HG03342 (cell line): ENCODE data around the gene ZSCAN4.

ENCODE experiments used
- ATAC-seq: cut with Tn5 transposase; IDR thresholded peaks from one replicate; pipeline ENCODE4 v1.9.1; 2021; ENCODE audit warnings: mild to moderate bottlenecking, moderate library complexity; ENCODE audit not compliant: unreplicated experiment

Gene ZSCAN4

DNA sequence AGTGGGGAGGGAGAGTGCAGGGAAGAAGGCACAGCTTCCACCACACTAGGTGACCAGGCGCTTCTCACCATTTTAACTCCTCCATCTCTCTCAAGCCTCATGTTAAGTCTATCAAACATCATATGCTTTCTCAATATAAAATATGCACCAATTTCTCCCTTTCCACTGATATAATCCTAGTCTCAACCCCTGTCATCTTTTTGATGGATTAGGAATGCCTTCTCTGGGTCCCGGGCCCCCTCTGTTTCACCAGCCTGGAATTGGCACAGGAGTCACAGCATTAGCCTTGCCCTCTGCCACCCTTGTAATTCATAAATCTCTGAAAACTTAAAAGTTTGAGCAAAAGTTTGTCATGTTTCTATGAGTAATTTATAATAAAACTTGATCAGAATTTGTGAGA is at the start of gene ZSCAN4:
TSS of gene ZSCAN4 (plus strand) at position 301 of the 400 bp plus-strand sequence. CDS start 7,211 bp downstream, outside the sequence.
- ATAC-seq = no peak

- no peak for ATAC-seq
These were observed 47.9 kb upstream of the ZSCAN4 start for GRCh38 chr19:57620673-57621348.

DNA sequence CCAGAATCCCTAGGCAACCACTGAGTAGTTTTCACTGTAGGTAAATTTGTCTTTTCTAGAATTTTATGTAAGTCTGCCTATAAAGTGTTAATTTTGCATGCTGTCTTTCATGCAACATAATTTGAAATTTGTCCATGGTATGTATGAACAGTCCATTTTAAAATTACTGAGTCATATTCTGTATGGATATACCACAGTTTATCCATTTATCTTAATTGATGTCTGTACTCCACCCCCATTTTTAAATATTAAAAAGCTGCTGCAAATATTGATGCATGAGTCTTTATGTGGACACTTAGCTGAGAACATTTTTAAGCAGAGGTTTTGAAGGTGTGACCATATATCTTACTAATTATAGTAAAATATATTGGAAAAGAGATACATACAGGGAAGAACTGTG is 45.6 kb upstream of the ZSCAN4 start:
- ATAC-seq = no peak

DNA sequence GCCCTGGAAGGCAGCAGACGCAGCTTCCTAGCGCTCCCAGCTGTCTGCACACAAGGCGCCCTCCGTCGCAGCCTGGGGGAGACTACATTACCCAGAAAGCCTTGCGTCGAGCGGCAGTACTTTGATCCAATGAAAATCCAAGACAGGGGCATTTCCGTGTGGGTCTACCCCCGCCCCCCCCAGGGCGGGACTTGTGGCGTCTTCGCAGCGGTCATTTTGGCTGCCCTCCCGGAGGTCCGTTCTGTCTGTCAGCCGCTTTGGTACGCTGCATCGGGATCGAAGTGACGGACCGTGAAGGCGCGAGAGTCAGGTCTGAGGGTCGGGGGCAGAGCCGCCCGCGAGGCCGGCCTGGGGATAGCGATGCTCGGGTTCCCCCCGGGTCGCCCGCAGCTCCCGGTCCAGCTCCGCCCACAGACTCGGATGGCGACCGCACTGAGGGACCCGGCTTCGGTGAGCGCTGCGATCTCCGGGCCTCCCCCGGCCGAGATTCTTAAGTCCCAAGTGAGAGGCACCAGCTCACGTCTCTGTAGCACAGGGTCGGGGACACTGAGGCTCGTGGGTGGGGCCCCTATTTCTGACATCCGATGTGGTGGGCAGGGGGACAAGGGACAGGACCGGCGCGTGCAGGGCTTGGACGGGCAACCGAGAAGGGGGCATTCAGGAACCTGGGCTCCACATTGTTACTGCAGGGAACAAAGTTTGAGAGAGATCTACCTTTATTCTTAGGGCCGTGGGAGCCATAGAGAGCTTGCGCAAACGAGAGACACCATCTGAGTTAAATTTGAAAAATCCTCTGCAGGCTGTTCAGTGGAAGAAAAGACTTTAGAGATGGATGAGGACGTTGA is 35.5 kb upstream of the ZSCAN4 start, which contains the start of gene ZNF211:
TSS of gene ZNF211 (plus strand) at position 182 of the 845 bp plus-strand sequence. CDS start at position 361, 179 bp downstream.
- peak; percentile 98 for ATAC-seq

DNA sequence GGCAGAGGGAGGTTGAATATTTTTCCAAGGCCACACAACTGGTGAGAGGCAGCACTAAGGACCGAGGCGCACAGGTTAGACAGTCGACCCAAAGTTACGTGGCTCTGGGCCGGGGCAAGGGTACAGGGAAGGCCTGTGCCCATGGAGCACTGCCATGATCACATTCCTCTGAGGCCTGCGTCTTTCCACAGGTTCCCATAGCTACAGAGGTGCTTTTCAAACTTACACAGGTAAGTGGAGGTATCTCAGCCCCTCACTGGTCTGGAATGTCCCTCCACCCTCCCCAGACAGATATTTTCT is 35.0 kb upstream of the ZSCAN4 start:
- ATAC-seq = no peak

GRCh38 chr19:57637379-57637778 is 31.4 kb upstream of the ZSCAN4 start:
- no peak for ATAC-seq

DNA sequence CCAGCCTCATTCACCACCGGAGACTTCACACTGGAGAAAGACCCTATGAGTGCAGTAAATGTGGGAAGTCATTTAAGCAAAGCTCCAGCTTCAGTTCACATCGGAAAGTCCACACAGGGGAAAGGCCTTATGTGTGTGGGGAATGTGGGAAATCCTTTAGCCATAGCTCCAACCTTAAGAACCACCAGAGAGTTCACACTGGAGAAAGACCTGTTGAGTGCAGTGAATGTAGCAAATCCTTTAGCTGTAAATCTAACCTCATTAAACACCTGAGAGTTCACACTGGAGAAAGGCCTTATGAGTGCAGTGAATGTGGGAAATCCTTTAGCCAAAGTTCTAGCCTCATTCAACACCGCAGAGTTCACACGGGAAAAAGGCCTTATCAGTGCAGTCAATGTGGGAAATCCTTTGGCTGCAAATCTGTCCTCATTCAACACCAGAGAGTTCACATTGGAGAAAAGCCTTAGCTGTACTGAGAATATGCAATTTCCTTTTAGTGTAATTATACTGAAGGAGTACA is 27.0 kb upstream of the ZSCAN4 start:
- no peak for ATAC-seq

DNA sequence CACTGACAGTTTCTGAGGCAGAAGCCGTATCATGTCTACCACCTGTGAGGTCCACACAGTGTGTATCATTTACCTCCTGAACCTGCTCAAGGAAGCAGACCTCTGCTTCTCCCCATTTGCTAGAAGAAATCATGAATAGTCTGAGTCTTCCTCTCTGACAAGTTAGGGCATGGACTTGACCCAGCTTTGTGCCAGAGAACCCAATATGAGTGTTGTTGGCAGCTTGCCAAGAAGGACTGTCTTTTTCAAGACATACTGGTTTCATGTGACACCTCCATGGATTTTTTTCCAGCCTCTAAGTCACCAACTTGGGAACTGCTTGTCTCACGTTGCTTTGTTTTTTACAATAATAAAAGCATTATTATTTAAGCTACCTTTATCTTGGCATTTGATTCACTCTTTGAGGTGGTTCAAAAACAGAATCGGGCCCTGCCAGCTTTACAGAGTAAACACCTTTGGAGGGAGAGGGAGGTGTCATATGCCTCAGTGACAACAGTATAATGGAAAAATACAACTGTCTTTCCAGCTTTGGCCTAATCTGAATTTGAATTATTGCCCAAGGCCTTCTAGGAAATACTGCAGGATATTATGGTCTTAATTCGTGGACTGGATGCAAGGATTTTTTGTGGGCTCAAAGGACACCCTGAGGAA is 26.2 kb upstream of the ZSCAN4 start:
- ATAC-seq = no peak

- no peak for ATAC-seq
These were observed 25.0 kb upstream of the ZSCAN4 start for GRCh38 chr19:57643734-57644133.

DNA sequence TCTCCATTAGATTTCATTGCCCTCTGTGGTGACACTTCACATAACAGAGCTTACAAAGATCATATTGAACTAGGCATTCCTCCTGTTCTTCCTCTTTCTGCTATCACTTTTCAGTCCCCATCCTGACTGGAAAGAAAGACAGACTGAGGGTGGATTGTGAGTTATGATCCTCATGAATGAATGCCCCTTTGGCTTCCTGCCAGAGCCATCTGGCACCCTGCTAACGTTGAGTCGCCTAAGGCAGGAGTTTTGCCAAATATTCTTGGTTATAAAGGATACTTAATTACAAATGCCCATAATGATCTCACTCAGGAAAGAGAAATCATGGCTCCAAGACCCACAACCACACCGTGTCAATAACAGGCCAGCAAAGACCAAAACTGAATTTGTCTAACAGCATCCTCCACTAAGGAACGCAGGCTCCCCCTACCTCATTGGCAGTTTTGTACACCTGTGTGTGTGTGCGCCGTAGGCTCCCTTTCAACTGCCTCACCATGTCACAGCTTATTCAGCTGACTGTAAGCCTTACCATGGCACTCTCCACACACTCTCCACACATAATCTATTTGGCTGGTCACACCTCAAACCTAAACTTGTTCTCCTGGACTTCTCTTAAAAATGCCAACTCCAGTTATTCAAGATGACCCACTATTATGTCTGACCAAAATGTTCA is 20.3 kb upstream of the ZSCAN4 start:
- ATAC-seq = no peak

GRCh38 chr19:57651654-57651996 is 17.1 kb upstream of the ZSCAN4 start:
- ATAC-seq = no peak

GRCh38 chr19:57653689-57654088 is 15.0 kb upstream of the ZSCAN4 start:
- no peak for ATAC-seq

DNA sequence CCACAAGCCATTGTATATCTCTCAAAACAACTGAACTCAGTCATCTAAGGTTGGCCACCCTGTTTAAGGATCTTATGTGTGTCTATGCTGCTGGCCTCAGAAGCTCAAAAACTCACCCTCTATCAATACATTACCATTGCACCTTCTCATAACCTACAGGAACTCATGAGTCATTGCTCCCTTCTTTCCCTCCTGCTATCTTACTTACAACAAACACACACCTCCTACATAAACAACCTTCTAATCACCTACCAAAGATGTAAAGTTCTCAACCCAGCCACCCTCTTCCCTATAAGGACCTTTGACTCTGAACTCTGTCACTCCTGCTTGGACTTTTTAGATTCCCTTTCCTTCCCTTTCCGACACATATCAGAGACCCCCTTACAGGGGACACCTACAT is 13.3 kb upstream of the ZSCAN4 start:
- no peak for ATAC-seq

GRCh38 chr19:57656346-57656745 is 12.4 kb upstream of the ZSCAN4 start:
- ATAC-seq = no peak

DNA sequence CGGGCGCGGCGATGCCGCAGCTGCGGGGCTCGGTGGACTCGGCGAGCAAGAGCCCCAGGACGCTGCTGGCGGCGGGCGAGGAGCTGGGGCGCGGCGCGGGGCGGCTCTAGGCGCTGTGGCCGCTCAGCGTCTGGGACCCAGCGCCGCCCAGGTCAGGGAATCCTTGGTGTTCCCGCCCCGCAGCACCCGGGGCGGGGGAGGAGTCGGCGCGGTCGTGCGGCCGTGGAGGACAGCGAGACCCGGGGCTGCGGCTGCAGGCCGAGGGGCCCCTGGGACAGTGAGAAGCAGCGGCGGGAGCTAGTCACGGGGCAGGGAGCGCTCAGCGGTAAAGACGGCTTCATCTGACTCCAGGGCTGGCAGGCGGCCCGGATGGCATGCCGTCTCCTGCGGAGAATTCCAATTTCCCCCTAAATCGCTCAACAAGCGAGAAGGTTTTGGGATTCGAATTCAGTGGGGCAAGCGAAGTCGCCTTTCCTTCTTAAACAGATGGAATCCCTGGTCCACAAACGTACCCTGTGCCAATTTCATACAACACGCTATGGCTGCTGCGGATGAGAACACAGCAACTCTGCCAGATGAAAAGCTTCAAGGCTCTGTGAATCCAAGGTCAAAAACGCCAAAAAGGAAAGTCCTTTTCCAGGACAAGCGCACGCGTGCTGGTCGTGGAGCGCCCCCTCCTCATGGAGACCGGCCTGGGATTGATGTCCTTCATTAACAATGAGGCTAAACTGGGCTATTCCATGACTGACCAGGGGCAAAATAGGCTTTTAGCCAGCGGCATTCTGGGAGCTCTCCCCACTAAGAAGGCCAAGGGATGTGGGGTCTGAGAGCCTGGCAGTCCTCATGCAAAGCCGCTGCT is 4.2 kb upstream of the ZSCAN4 start:
- no peak for ATAC-seq

GRCh38 chr19:57665261-57665806 is 3.4 kb upstream of the ZSCAN4 start:
- no peak for ATAC-seq

DNA sequence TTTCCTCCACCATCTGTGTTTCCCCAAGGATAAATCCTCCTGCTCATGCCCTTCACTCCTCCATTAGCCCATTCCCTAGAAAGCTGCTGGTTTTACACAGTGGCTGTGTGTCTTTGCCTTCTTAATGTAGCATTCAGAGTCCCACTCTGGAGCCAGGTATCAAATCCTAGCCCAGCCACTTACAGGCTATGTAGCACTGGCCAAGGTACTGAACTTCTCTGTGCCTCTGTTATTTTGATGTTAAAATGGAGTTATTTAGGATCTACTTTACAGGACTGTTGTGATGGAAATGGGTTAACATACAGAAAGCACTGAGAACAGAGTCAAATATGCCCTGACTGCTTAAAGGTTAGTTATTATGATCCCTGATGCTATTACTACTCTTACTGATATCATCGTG is 1.5 kb upstream of the ZSCAN4 start:
- no peak for ATAC-seq

DNA sequence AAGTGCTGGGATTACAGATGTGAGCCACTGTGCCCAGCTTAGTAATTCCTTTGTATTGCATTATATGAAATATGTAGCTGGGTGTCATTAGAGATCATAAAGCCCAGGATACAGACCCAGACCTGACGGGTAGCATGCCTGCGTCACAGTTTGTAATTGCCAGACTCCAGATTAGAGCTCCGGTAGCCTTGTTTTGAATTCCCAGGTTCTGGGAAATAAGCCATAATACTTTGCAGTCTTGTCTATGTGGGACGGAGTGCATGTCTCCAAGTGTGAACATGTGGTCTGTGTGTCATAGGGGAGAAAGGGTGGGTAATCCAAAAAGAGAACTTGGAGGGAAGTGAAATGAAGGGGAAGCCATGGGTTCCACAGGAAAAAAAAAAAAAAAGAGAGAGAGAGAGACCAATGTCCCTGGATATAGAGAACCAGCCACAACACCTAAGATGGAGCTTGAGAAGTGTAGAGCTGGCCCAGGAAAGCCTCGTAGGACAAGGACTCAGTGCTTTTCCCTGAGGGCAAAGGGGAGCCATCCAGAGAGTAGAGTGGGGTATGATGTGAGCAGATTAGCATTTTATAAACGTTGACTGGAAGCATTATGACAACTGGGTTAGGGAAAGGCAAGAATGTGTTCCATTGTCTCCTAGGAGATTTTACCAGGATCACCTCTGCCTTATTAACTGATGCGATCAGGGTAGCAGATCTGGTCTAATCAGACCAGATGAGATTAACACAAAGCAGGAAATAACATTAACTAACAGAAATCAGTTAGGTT is 2.6 kb downstream of the ZSCAN4 start:
- no peak for ATAC-seq

- no peak for ATAC-seq
These were observed 3.7 kb downstream of the ZSCAN4 start for GRCh38 chr19:57672466-57672865.
